HEK293 (cell line): Measurements from ENCODE around the gene PIPOX.

ENCODE experiments used
- CTCF ChIA-PET: fragments of 350-600 bp; formaldehyde crosslinking; extraction: SDS; loops from one replicate; lab custom pipeline; 2021; ENCODE audit warnings: antibody characterized with exemption; lab: Yijun Ruan, JAX
- POLR2A ChIA-PET: fragments of 300-600 bp; formaldehyde crosslinking; extraction: SDS; loops from one replicate; lab custom pipeline; 2020; ENCODE audit warnings: antibody characterized with exemption, inconsistent platforms; lab: Yijun Ruan, JAX
- H3K27ac ChIP-seq: fragments of 200-500 bp; sonication (Bioruptor generic); 2 replicates; pipeline ENCODE4 v1.5.1; 2014; ENCODE audit warnings: low read depth, low read length, control low read depth, inconsistent platforms; ENCODE audit errors: extremely low read depth
- H3K36me3 ChIP-seq, 2 experiments: fragments of 200-500 bp in 1 of 2; sonication (Bioruptor generic) in 1 of 2; 1 replicate in 1 of 2; 2 replicates in 1 of 2; pipeline ENCODE4 v1.5.1; 2014 to 2017; ENCODE audit warnings: inconsistent platforms in 2 of 2, low read length in 2 of 2; ENCODE audit not compliant: control insufficient read depth in 2 of 2, insufficient read depth in 1 of 2
- H3K4me1 ChIP-seq: fragments of 200-500 bp; sonication (Bioruptor generic); 2 replicates; pipeline ENCODE4 v1.5.1; 2014; ENCODE audit warnings: mild to moderate bottlenecking, low read length, inconsistent platforms; ENCODE audit not compliant: control insufficient read depth, insufficient read depth
- H3K4me3 ChIP-seq: 2 replicates; pipeline ENCODE4 v1.5.1; 2011; ENCODE audit warnings: low read depth, mild to moderate bottlenecking, control low read depth, low read length, moderate library complexity
- H3K9me3 ChIP-seq: fragments of 200-500 bp; sonication (Bioruptor generic); 2 replicates; pipeline ENCODE4 v1.5.1; 2014; ENCODE audit warnings: low read depth, low read length, inconsistent platforms; ENCODE audit not compliant: control insufficient read depth, insufficient read depth
- GFI1B ChIP-seq: fragments of 450-650 bp; formaldehyde crosslinking; IDR thresholded peaks from 2 replicates; pipeline ENCODE4 v1.5.1; 2016; ENCODE audit warnings: missing biosample characterization, missing genetic modification characterization
- GLI4 ChIP-seq: fragments of 450-650 bp; formaldehyde crosslinking; IDR thresholded peaks from 2 replicates; pipeline ENCODE4 v1.5.1; 2016; ENCODE audit warnings: missing biosample characterization, missing genetic modification characterization
- HOXC10 ChIP-seq: sonication (generic); formaldehyde crosslinking; IDR thresholded peaks from 2 replicates; pipeline ENCODE4 v1.8.1; 2023; ENCODE audit warnings: mild to moderate bottlenecking, missing genetic modification reagents
- INSM2 ChIP-seq: fragments of 450-650 bp; formaldehyde crosslinking; IDR thresholded peaks from 2 replicates; pipeline ENCODE4 v1.5.1; 2016; ENCODE audit warnings: missing biosample characterization, missing genetic modification characterization
- KLF9 ChIP-seq: fragments of 450-650 bp; formaldehyde crosslinking; IDR thresholded peaks from 2 replicates; pipeline ENCODE4 v1.5.1; 2016; ENCODE audit warnings: missing biosample characterization, missing genetic modification characterization, low read depth
- SP2 ChIP-seq: fragments of 450-650 bp; formaldehyde crosslinking; IDR thresholded peaks from 2 replicates; pipeline ENCODE4 v1.5.1; 2016; ENCODE audit warnings: missing biosample characterization, missing genetic modification characterization
- ZBTB1 ChIP-seq: fragments of 450-650 bp; formaldehyde crosslinking; IDR thresholded peaks from 2 replicates; pipeline ENCODE4 v1.5.1; 2016; ENCODE audit warnings: missing biosample characterization, missing genetic modification characterization
- ZEB2 ChIP-seq: fragments of 450-650 bp; formaldehyde crosslinking; IDR thresholded peaks from 2 replicates; pipeline ENCODE4 v1.5.1; 2016; ENCODE audit warnings: missing biosample characterization, missing genetic modification characterization
- ZFP3 ChIP-seq: fragments of 450-650 bp; formaldehyde crosslinking; IDR thresholded peaks from 2 replicates; pipeline ENCODE4 v1.5.1; 2016; ENCODE audit warnings: low read depth, missing biosample characterization, missing genetic modification characterization
- ZNF221 ChIP-seq: fragments of 450-650 bp; formaldehyde crosslinking; IDR thresholded peaks from 2 replicates; pipeline ENCODE4 v1.5.1; 2017; ENCODE audit warnings: missing biosample characterization, missing genetic modification characterization, borderline replicate concordance
- ZNF23 ChIP-seq: fragments of 450-650 bp; formaldehyde crosslinking; IDR thresholded peaks from 2 replicates; pipeline ENCODE4 v1.5.1; 2016; ENCODE audit warnings: missing biosample characterization, missing genetic modification characterization, borderline replicate concordance
- ZNF239 ChIP-seq: fragments of 450-650 bp; formaldehyde crosslinking; IDR thresholded peaks from 2 replicates; pipeline ENCODE4 v1.5.1; 2016; ENCODE audit warnings: missing biosample characterization, missing genetic modification characterization
- ZNF292 ChIP-seq: fragments of 450-650 bp; formaldehyde crosslinking; IDR thresholded peaks from 2 replicates; pipeline ENCODE4 v1.5.1; 2016; ENCODE audit warnings: low read depth, missing biosample characterization, missing genetic modification characterization, borderline replicate concordance
- ZNF488 ChIP-seq: fragments of 450-650 bp; formaldehyde crosslinking; IDR thresholded peaks from 2 replicates; pipeline ENCODE4 v1.5.1; 2016; ENCODE audit warnings: missing biosample characterization, missing genetic modification characterization
- ZNF514 ChIP-seq: fragments of 450-650 bp; formaldehyde crosslinking; IDR thresholded peaks from 2 replicates; pipeline ENCODE4 v1.5.1; 2016; ENCODE audit warnings: missing biosample characterization, missing genetic modification characterization
- ZNF585B ChIP-seq: fragments of 450-650 bp; formaldehyde crosslinking; IDR thresholded peaks from 2 replicates; pipeline ENCODE4 v1.5.1; 2016; ENCODE audit warnings: missing biosample characterization, missing genetic modification characterization
- ZNF600 ChIP-seq: fragments of 450-650 bp; formaldehyde crosslinking; IDR thresholded peaks from 2 replicates; pipeline ENCODE4 v1.5.1; 2016; ENCODE audit warnings: missing biosample characterization, missing genetic modification characterization
- ZNF664 ChIP-seq: fragments of 450-650 bp; formaldehyde crosslinking; IDR thresholded peaks from 2 replicates; pipeline ENCODE4 v1.5.1; 2016; ENCODE audit warnings: missing biosample characterization, missing genetic modification characterization
- ZNF670 ChIP-seq: fragments of 450-650 bp; formaldehyde crosslinking; IDR thresholded peaks from 2 replicates; pipeline ENCODE4 v1.5.1; 2016; ENCODE audit warnings: missing biosample characterization, missing genetic modification characterization, low read depth
- ZSCAN16 ChIP-seq: fragments of 450-650 bp; formaldehyde crosslinking; IDR thresholded peaks from 2 replicates; pipeline ENCODE4 v1.5.1; 2016; ENCODE audit warnings: missing biosample characterization, missing genetic modification characterization
- TF ChIP-seq, protein P1 (sequence below): fragments of 450-650 bp; formaldehyde crosslinking; conservative IDR thresholded peaks from 2 replicates; pipeline ENCODE4 v1.5.1; 2016; ENCODE audit warnings: low read depth, missing biosample characterization, missing genetic modification characterization
- TF ChIP-seq, protein P2 (sequence below): fragments of 450-650 bp; formaldehyde crosslinking; IDR thresholded peaks from 2 replicates; pipeline ENCODE4 v1.5.1; 2016; ENCODE audit warnings: missing biosample characterization, missing genetic modification characterization

PIPOX gene

GRCh38 chr17:29074488-29074887, 31.5 kb downstream of the PIPOX start:
- POLR2A ChIA-PET, result no interaction called here

GRCh38 chr17:29076087-29076486, 33.1 kb downstream of the PIPOX start:
- CTCF ChIA-PET, result interaction anchor here (0.7 to 2.5 kb wide), 5 partner anchors 35 to 111 kb away, joined by 3 to 9 read pairs (median 5); no protein-coding TSS in a partner anchor
- H3K27ac ChIP-seq, result no peak overlapping the region

More at GRCh38 chr17:29074488-29074887, 31.5 kb downstream of the PIPOX start:
- Histone ChIP-seq H3K36me3 (peaks cover 0 to 20% of the 10 kb centered on the region in 2 experiments; a peak in 1 of 3 replicates), H3K27ac (no peak overlapping the region), H3K9me3 (no peaks in the 10 kb centered on the region), H3K4me3 (no peak overlapping the region), H3K4me1 (no peaks in the 10 kb centered on the region; the same call in 1 of the 2 replicates)
- CTCF ChIA-PET, result interaction anchor here (1.1 to 2.5 kb wide), 2 partner anchors 37 to 42 kb away, joined by 5 to 9 read pairs; no protein-coding TSS in a partner anchor
- TF ChIP-seq ZNF488 (tag by site-specific recombination) (no peak), GLI4 (tag by site-specific recombination) (no peak)
- TF ChIP-seq, all 188 proteins: peak for 0

GRCh38 chr17:29076722-29077121, 33.8 kb downstream of the PIPOX start:
- no peaks in the 10 kb centered on the region; the same call in 1 of the 2 replicates for H3K4me1 ChIP-seq
- no peak overlapping the region for H3K4me3 ChIP-seq
- peaks cover 0 to 32% of the 10 kb centered on the region in 2 experiments; a peak in 1 of 3 replicates for H3K36me3 ChIP-seq
- ChIA-PET CTCF (interaction anchor here (0.6 to 1.5 kb wide), 5 partner anchors 15 to 111 kb away, joined by 3 to 6 read pairs (median 4); no protein-coding TSS in a partner anchor), POLR2A (no interaction called here)
- H3K27ac ChIP-seq, result no peak overlapping the region
- no peaks in the 10 kb centered on the region for H3K9me3 ChIP-seq
- no peak for TF ChIP-seq ZFP3
- no peak for TF ChIP-seq ZNF221
- no peak for TF ChIP-seq HOXC10
- TF ChIP-seq SP2 (tag by site-specific recombination), result no peak
- TF ChIP-seq ZNF514, result no peak
- no peak for TF ChIP-seq GFI1B (tag by site-specific recombination)
- TF ChIP-seq ZNF664 (tag by site-specific recombination), result no peak
- TF ChIP-seq ZNF292 (tag by site-specific recombination), result no peak
- TF ChIP-seq ZNF585B, result no peak
- no peak for TF ChIP-seq ZEB2
- no peak for TF ChIP-seq ZBTB1
- TF ChIP-seq ZSCAN16 (tag by site-specific recombination), result no peak
- TF ChIP-seq ZNF23, result no peak
- TF ChIP-seq, protein P1, sequence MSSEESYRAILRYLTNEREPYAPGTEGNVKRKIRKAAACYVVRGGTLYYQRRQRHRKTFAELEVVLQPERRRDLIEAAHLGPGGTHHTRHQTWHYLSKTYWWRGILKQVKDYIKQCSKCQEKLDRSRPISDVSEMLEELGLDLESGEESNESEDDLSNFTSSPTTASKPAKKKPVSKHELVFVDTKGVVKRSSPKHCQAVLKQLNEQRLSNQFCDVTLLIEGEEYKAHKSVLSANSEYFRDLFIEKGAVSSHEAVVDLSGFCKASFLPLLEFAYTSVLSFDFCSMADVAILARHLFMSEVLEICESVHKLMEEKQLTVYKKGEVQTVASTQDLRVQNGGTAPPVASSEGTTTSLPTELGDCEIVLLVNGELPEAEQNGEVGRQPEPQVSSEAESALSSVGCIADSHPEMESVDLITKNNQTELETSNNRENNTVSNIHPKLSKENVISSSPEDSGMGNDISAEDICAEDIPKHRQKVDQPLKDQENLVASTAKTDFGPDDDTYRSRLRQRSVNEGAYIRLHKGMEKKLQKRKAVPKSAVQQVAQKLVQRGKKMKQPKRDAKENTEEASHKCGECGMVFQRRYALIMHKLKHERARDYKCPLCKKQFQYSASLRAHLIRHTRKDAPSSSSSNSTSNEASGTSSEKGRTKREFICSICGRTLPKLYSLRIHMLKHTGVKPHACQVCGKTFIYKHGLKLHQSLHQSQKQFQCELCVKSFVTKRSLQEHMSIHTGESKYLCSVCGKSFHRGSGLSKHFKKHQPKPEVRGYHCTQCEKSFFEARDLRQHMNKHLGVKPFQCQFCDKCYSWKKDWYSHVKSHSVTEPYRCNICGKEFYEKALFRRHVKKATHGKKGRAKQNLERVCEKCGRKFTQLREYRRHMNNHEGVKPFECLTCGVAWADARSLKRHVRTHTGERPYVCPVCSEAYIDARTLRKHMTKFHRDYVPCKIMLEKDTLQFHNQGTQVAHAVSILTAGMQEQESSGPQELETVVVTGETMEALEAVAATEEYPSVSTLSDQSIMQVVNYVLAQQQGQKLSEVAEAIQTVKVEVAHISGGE, result no peak
- TF ChIP-seq, protein P2, sequence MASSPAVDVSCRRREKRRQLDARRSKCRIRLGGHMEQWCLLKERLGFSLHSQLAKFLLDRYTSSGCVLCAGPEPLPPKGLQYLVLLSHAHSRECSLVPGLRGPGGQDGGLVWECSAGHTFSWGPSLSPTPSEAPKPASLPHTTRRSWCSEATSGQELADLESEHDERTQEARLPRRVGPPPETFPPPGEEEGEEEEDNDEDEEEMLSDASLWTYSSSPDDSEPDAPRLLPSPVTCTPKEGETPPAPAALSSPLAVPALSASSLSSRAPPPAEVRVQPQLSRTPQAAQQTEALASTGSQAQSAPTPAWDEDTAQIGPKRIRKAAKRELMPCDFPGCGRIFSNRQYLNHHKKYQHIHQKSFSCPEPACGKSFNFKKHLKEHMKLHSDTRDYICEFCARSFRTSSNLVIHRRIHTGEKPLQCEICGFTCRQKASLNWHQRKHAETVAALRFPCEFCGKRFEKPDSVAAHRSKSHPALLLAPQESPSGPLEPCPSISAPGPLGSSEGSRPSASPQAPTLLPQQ (tag by site-specific recombination), result no peak
- no peak for TF ChIP-seq INSM2 (tag by site-specific recombination)
- TF ChIP-seq KLF9 (tag by site-specific recombination), result no peak

More at GRCh38 chr17:29076087-29076486, 33.1 kb downstream of the PIPOX start:
- H3K4me1 ChIP-seq, result no peaks in the 10 kb centered on the region; the same call in 1 of the 2 replicates
- POLR2A ChIA-PET, result no interaction called here
- peaks cover 0 to 29% of the 10 kb centered on the region in 2 experiments; a peak in 1 of 3 replicates for H3K36me3 ChIP-seq
- H3K9me3 ChIP-seq, result no peaks in the 10 kb centered on the region
- TF ChIP-seq ZNF600, result no peak
- TF ChIP-seq ZEB2, result no peak
- TF ChIP-seq ZNF239 (tag by site-specific recombination), result no peak
- no peak for TF ChIP-seq ZNF670 (tag by site-specific recombination)
- TF ChIP-seq, all 188 proteins: peak for 0
- no peak overlapping the region for H3K4me3 ChIP-seq
